Choroid plexus epithelial cell (primary cell): ENCODE results near the gene CUL4A.
"Not testable (repeated sequence)": the region's sequence is repeated elsewhere in the genome, so short reads cannot be mapped to it uniquely, and the experiment has no call there.

Source experiments
- DNase-seq: peaks from one replicate; pipeline ENCODE4 v3.0.0-alpha.2; 2010; ENCODE audit warnings: low read depth
- H3K4me3 ChIP-seq: 2 replicates; pipeline ENCODE4 v1.5.1; 2011; ENCODE audit warnings: low read depth, mild to moderate bottlenecking, control low read depth, low read length, moderate library complexity
- TF ChIP-seq, protein P1 (sequence below): conservative IDR thresholded peaks from 2 replicates; pipeline ENCODE4 v1.5.1; 2011; ENCODE audit warnings: low read depth, mild to moderate bottlenecking, control low read depth, inconsistent platforms, low read length, moderate library complexity

Gene CUL4A

DNA sequence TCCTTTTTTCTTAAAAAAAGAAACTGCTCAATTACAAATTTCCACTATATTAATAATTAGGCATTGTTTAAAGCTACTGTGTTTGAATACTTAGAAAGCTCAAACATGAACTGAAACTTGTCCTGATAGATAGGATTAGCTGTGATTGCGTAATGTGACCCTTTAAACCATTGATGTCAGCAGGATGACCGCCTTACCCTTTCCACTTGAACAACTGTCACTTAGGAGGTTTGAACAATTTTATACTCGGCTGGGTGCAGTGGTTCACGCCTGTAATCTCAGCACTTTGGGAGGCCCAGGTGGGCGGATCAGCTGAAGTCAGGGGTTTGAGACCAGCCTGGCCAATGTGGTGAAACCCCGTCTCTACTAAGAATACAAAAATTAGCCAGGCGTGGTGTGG, 90.5 kb downstream of the CUL4A start:
- H3K4me3 ChIP-seq: no peak overlapping the region
- DNase-seq: no peak
- TF ChIP-seq, protein P1, sequence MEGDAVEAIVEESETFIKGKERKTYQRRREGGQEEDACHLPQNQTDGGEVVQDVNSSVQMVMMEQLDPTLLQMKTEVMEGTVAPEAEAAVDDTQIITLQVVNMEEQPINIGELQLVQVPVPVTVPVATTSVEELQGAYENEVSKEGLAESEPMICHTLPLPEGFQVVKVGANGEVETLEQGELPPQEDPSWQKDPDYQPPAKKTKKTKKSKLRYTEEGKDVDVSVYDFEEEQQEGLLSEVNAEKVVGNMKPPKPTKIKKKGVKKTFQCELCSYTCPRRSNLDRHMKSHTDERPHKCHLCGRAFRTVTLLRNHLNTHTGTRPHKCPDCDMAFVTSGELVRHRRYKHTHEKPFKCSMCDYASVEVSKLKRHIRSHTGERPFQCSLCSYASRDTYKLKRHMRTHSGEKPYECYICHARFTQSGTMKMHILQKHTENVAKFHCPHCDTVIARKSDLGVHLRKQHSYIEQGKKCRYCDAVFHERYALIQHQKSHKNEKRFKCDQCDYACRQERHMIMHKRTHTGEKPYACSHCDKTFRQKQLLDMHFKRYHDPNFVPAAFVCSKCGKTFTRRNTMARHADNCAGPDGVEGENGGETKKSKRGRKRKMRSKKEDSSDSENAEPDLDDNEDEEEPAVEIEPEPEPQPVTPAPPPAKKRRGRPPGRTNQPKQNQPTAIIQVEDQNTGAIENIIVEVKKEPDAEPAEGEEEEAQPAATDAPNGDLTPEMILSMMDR: no peak

DNA sequence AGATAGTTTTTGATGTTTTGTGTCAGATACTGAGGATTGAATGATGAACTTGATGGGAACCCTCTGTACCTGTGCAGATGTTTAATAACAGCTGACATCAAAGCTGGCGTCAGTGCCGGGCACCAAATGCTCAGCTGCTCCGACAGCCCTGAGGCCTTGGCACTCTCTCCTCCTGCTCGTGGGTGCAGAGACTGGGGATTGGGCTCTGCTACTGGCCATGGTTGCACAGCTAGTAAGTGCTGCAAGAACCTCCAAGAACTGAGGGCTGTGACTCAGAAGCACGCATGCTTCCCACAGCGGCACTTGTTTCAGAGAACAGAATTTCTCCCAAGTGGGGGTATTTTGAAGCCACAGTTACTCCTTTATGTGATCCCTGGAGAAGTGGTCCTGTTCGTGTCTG, 93.6 kb downstream of the CUL4A start:
- TF ChIP-seq, protein P1: no peak
- DNase-seq: no peak
- no peak overlapping the region for H3K4me3 ChIP-seq

DNA sequence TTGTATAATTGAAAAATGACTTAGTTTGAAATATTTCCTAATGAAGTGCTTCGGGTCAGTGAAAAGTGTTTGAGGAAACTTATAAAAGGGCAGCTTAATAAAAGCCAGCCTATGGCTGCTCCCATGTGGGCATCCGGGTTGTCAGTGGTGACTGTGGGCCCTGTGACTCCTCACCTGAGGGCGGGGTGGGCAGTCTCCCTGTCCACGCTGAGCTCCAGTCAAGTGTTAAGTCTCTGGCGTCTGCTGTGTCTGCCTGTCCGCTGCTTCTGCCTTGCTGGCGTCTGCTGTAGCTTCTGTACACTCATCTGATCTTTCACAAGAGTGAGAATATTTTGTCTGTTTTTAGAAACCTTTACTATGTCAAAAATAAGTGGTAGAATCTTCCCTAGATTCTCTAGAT, 94.7 kb downstream of the CUL4A start:
- TF ChIP-seq, protein P1: no peak
- DNase-seq: no peak
- no peak overlapping the region for H3K4me3 ChIP-seq

DNA sequence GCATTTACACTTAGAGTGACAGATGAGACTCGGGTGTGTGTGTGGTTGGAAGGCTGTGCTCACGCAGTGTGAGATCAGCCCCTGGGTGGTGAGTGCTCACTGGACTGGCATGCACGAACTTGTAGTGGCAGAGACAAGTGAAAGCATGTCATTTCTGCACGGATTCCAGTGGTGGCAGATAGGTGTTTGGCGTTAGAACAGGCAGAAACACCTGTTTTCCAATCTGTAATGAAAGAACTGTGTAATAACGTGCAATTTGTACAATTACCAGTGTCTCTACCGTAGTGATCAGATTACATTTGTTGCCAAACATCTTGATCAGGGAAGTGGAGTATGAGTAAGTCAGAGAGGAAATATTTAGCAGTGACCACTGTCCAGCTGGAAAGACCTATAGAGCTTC, 95.8 kb downstream of the CUL4A start:
- peak; percentile 35 for DNase-seq
- H3K4me3 ChIP-seq: no peak overlapping the region
- TF ChIP-seq, protein P1: no peak

DNA sequence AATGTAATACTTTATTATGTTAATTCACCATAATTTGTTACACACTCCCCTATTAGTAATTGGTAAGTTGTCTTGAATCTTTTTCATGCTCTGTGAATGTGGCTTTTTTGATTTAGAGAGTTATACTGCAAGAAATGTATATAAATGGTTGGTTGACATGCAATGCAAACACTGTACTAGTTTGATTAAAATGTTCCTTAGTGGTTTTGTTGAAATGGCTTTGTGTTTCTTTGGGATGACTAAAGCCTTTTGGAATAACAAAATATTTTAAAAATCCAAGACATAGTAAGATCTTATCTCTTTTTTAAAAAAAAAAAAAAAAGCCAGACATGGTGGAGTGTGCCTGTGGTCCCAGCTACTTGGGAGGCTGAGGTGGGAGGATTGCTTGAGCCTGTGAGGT, 98.1 kb downstream of the CUL4A start:
- no peak for DNase-seq
- TF ChIP-seq, protein P1: no peak
- H3K4me3 ChIP-seq: no peak overlapping the region

DNA sequence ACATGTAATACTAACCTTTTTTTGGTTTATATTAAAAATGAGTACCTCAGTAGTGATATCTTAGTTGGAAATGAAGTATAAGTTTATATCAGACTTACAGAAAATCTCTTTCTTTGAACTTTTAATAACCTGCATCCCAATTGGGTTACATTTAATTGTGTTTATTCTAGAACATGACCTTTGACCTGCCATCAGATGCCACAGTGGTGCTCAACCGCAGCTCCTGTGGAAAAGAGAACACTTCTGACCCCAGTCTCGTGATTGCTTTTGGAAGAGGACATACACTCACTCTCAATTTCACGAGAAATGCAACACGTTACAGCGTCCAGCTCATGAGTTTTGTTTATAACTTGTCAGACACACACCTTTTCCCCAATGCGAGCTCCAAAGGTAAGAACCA, 100.1 kb downstream of the CUL4A start:
- DNase-seq: no peak
- H3K4me3 ChIP-seq: no peak overlapping the region
- TF ChIP-seq, protein P1: no peak

DNA sequence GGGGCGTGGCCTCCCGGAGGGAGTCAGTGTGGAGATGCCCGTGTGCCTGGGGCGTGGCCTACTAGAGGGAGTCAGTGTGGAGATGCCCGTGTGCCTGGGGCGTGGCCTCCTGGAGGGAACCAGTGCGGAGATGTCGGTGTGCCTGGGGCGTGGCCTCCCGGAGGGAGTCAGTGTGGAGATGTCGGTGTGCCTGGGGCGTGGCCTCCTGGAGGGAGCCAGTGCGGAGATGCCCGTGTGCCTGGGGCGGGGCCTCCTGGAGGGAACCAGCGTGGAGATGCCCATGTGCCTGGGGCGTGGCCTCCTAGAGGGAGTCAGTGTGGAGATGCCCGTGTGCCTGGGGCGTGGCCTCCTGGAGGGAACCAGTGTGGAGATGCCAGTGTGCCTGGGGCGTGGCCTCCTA, 104.7 kb downstream of the CUL4A start:
- DNase-seq, H3K4me3 ChIP-seq: not testable (repeated sequence)

DNA sequence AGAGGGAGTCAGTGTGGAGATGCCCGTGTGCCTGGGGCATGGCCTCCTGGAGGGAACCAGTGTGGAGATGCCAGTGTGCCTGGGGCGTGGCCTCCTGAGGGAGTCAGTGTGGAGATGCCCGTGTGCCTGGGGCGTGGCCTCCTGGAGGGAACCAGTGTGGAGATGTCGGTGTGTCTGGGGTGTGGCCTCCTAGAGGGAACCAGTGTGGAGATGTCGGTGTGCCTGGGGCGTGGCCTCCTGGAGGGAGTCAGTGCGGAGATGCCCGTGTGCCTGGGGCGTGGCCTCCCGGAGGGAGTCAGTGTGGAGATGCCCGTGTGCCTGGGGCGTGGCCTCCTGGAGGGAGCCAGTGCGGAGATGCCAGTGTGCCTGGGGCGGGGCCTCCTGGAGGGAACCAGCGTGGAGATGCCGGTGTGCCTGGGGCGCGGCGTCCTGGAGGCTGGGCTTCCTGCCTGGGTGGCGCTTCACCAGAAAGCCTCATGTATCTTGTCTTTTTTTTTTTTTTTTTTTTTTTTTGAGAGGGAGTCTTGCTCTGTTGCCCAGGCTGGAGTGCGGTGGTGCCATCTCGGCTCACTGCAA, 105.6 kb downstream of the CUL4A start:
- DNase-seq: not testable (repeated sequence)

More for the DNA sequence above, 105.6 kb downstream of the CUL4A start:
- not testable (repeated sequence) for H3K4me3 ChIP-seq
